HepG2 (cell line): ENCODE data around the gene PYCARD. TPM values are rescaled to one million over a fixed set of nuclear protein-coding genes. Genes with fewer than 3 reads are reported as not detected.

ENCODE experiments used
- AHR ChIP-seq: IDR thresholded peaks from 2 replicates; pipeline ENCODE4 v1.6.1; 2018; ENCODE audit warnings: missing genetic modification reagents, missing compliant biosample characterization
- ARNT2 ChIP-seq: sonication (generic); formaldehyde crosslinking; IDR thresholded peaks from 2 replicates; pipeline ENCODE4 v1.8.0; 2022; ENCODE audit warnings: mild to moderate bottlenecking, low read depth, missing genetic modification reagents, moderate library complexity
- KAT2B ChIP-seq: fragments of 150-350 bp; IDR thresholded peaks from 2 replicates; pipeline ENCODE4 v1.6.1; 2014; ENCODE audit warnings: low read depth, low read length, borderline replicate concordance
- NFYB ChIP-seq: sonication (generic); formaldehyde crosslinking; IDR thresholded peaks from 2 replicates; pipeline ENCODE4 v1.4.0; 2020; ENCODE audit warnings: missing genetic modification reagents
- RBAK ChIP-seq: sonication (generic); formaldehyde crosslinking; IDR thresholded peaks from 2 replicates; pipeline ENCODE4 v1.5.1; 2020; ENCODE audit warnings: mild to moderate bottlenecking, missing genetic modification reagents
- RBFOX2 ChIP-seq: fragments of 200-400 bp; formaldehyde crosslinking; IDR thresholded peaks from 2 replicates; pipeline ENCODE4 v1.6.1; 2017; ENCODE audit warnings: low read depth, mild to moderate bottlenecking, low read length
- SMARCE1 ChIP-seq: fragments of 450-650 bp; IDR thresholded peaks from 2 replicates; pipeline ENCODE4 v1.6.1; 2017; ENCODE audit warnings: borderline replicate concordance
- TCF7L2 ChIP-seq: IDR thresholded peaks from 2 replicates; pipeline ENCODE4 v1.6.1; 2011; ENCODE audit warnings: mild to moderate bottlenecking, low read depth, low read length, moderate library complexity
- TRIM24 ChIP-seq: sonication (generic); formaldehyde crosslinking; IDR thresholded peaks from 2 replicates; pipeline ENCODE4 v1.8.0; 2022; ENCODE audit warnings: mild to moderate bottlenecking, missing genetic modification reagents
- ZBTB49 ChIP-seq: sonication (generic); formaldehyde crosslinking; IDR thresholded peaks from 2 replicates; pipeline ENCODE4 v1.4.0; 2020; ENCODE audit warnings: missing genetic modification reagents, borderline replicate concordance
- ZNF446 ChIP-seq: sonication (generic); formaldehyde crosslinking; IDR thresholded peaks from 2 replicates; pipeline ENCODE4 v1.5.0; 2020; ENCODE audit warnings: mild to moderate bottlenecking, missing genetic modification reagents
- ZNF576 ChIP-seq: sonication (generic); formaldehyde crosslinking; IDR thresholded peaks from 2 replicates; pipeline ENCODE4 v1.4.0; 2020; ENCODE audit warnings: mild to moderate bottlenecking, missing genetic modification reagents
- ZNF580 ChIP-seq: IDR thresholded peaks from 2 replicates; pipeline ENCODE4 v1.6.1; 2016; ENCODE audit warnings: low read depth, borderline replicate concordance
- ZNF619 ChIP-seq: sonication (generic); formaldehyde crosslinking; IDR thresholded peaks from 2 replicates; pipeline ENCODE4 v1.4.0; 2020; ENCODE audit warnings: mild to moderate bottlenecking, missing genetic modification reagents
- ZNF687 ChIP-seq: sonication (generic); formaldehyde crosslinking; IDR thresholded peaks from 2 replicates; pipeline ENCODE4 v1.5.1; 2020; ENCODE audit warnings: mild to moderate bottlenecking, missing genetic modification reagents, moderate library complexity
- ZNF773 ChIP-seq: sonication (generic); formaldehyde crosslinking; IDR thresholded peaks from 2 replicates; pipeline ENCODE4 v1.4.0; 2020; ENCODE audit warnings: missing genetic modification reagents, borderline replicate concordance
- ZNF883 ChIP-seq: sonication (generic); formaldehyde crosslinking; IDR thresholded peaks from 2 replicates; pipeline ENCODE4 v1.5.1; 2020; ENCODE audit warnings: mild to moderate bottlenecking, missing genetic modification reagents; ENCODE audit errors: not compliant biosample characterization
- polyA plus RNA-seq, 8 experiments: library from polyadenylated mRNA; depleted of rRNA in 3 of 8; stranded (reverse) in 7 of 8; unstranded in 1 of 8; fragments of >200 nt; fragmentation: Illumina TruSeq in 4 of 8; extraction: Trizol in 4 of 8; gene quantifications; 2 replicates each; pipeline versions ENCODE4 v1.2.1 to v1.2.3, GENCODE V29; 2011 to 2016; ENCODE audit warnings: low read depth in 4 of 8, missing spikeins in 1 of 8, mixed read lengths in 1 of 8; ENCODE audit not compliant: insufficient read depth in 1 of 8
- total RNA-seq, 5 experiments: library from RNA; depleted of rRNA; stranded (reverse); fragments of >200 nt; fragmentation: Illumina TruSeq; extraction: Trizol; gene quantifications; 2 replicates each; pipeline ENCODE4 v1.2.3, GENCODE V29; 2016; ENCODE audit warnings: low read depth in 1 of 5

The PYCARD gene
- total and polyA plus RNA-seq, 2 of the 13 experiments (the other 11 are each of a cell fraction or from before 2014, with no cell fraction given): 4.8 to 9.2 TPM

GRCh38 chr16:31179747-31180459 lies 22.7 kb downstream of the PYCARD start, which contains the start of gene FUS (continued):
- peak; percentile 82 for TF ChIP-seq ZNF580 (CRISPR knock-in tag)
- peak; percentile 88 for TF ChIP-seq AHR (CRISPR knock-in tag)
- TF ChIP-seq ARNT2: peak; percentile 82
- peak; percentile 78; the same call in 1 of the 2 replicates for TF ChIP-seq ZNF446 (CRISPR knock-in tag)
- TF ChIP-seq ZNF576 (CRISPR knock-in tag): 0 out of 2 replicates have a peak, but pooled peaks have one; percentile 8
- no peak for TF ChIP-seq TCF7L2
- TF ChIP-seq ZNF773 (CRISPR knock-in tag): 0 out of 2 replicates have a peak, but pooled peaks have one; percentile 41
- TF ChIP-seq KAT2B: no peak
- peak; percentile 93 for TF ChIP-seq ZNF883
- TF ChIP-seq NFYB (CRISPR knock-in tag): 0 out of 2 replicates have a peak, but pooled peaks have one; percentile 21
- TF ChIP-seq ZNF619 (CRISPR knock-in tag): peak; percentile 53; the same call in 1 of the 2 replicates
- TF ChIP-seq RBAK (CRISPR knock-in tag): no peak
- TF ChIP-seq ZBTB49: peak; percentile 97; the same call in 1 of the 2 replicates
- TF ChIP-seq ZNF687 (CRISPR knock-in tag): no peak; the same call in 1 of the 2 replicates
- TF ChIP-seq RBFOX2: peak; percentile 100
- no peak for TF ChIP-seq SMARCE1
- no peak for TF ChIP-seq TRIM24
